Hepatocyte (in vitro differentiated cells): ENCODE results near the gene FAM222B.

Experiments used
- EZH2 ChIP-seq: fragments of 200-600 bp; sonication (generic); IDR thresholded peaks from 2 replicates; pipeline ENCODE4 v1.6.1; 2016; ENCODE audit warnings: antibody characterized with exemption, mild to moderate bottlenecking, borderline replicate concordance
- EZH2phosphoT487 ChIP-seq: fragments of 200-600 bp; sonication (generic); IDR thresholded peaks from one replicate; pipeline ENCODE4 v1.6.1; 2018; ENCODE audit warnings: antibody characterized with exemption, mild to moderate bottlenecking, low read depth, moderate library complexity; ENCODE audit not compliant: unreplicated experiment, severe bottlenecking
- TF ChIP-seq, protein P1 (sequence below): fragments of 200-600 bp; sonication (generic); IDR thresholded peaks from 2 replicates; pipeline ENCODE4 v1.5.1; 2016; ENCODE audit warnings: antibody characterized with exemption, mild to moderate bottlenecking; ENCODE audit not compliant: poor library complexity

GRCh38 chr17:28744972-28745785, 97.4 kb downstream of the FAM222B start:
- TF ChIP-seq EZH2phosphoT487: no peak
- TF ChIP-seq EZH2: no peak
- TF ChIP-seq, protein P1, sequence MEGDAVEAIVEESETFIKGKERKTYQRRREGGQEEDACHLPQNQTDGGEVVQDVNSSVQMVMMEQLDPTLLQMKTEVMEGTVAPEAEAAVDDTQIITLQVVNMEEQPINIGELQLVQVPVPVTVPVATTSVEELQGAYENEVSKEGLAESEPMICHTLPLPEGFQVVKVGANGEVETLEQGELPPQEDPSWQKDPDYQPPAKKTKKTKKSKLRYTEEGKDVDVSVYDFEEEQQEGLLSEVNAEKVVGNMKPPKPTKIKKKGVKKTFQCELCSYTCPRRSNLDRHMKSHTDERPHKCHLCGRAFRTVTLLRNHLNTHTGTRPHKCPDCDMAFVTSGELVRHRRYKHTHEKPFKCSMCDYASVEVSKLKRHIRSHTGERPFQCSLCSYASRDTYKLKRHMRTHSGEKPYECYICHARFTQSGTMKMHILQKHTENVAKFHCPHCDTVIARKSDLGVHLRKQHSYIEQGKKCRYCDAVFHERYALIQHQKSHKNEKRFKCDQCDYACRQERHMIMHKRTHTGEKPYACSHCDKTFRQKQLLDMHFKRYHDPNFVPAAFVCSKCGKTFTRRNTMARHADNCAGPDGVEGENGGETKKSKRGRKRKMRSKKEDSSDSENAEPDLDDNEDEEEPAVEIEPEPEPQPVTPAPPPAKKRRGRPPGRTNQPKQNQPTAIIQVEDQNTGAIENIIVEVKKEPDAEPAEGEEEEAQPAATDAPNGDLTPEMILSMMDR: no peak
